Stimulated activated CD4-positive, alpha-beta T cell treated with anti-CD3 and anti-CD28 coated beads, Interleukin-1b, Interleukin-23, amount 100 ng/mL, for 4 hours (primary cell): ENCODE measurements around the gene SASH1.

Experiments used
- DNase-seq, 2 donors: peaks; one replicate each; pipeline ENCODE4 v3.0.0-alpha.2; 2020; ENCODE audit warnings: low read depth in 2 of 2

The SASH1 gene

GRCh38 chr6:148404456-148405054, 61.9 kb downstream of the SASH1 start:
- DNase-seq: no peak

GRCh38 chr6:148405894-148406293, 63.3 kb downstream of the SASH1 start:
- no peak for DNase-seq

- no peak for DNase-seq
Measured at GRCh38 chr6:148406579-148407371, 64.1 kb downstream of the SASH1 start.

GRCh38 chr6:148407372-148407771, 64.7 kb downstream of the SASH1 start:
- no peak for DNase-seq

GRCh38 chr6:148413321-148414091, 70.9 kb downstream of the SASH1 start:
- DNase-seq: no peak

GRCh38 chr6:148414092-148414489, 71.5 kb downstream of the SASH1 start:
- no peak for DNase-seq

- DNase-seq: no peak
Measured at GRCh38 chr6:148414836-148415235, 72.2 kb downstream of the SASH1 start.

- no peak for DNase-seq
Measured at GRCh38 chr6:148415511-148416260, 73.0 kb downstream of the SASH1 start.

GRCh38 chr6:148416330-148416965, 73.8 kb downstream of the SASH1 start:
- no peak for DNase-seq

GRCh38 chr6:148417045-148417444, 74.4 kb downstream of the SASH1 start:
- no peak for DNase-seq

GRCh38 chr6:148419430-148419829, 76.8 kb downstream of the SASH1 start:
- DNase-seq: no peak

GRCh38 chr6:148422085-148422484, 79.4 kb downstream of the SASH1 start:
- DNase-seq: no peak

- DNase-seq: no peak
Measured at GRCh38 chr6:148423133-148423532, 80.5 kb downstream of the SASH1 start.

GRCh38 chr6:148423601-148424270, 81.1 kb downstream of the SASH1 start:
- DNase-seq: no peak

- DNase-seq: no peak
Measured at GRCh38 chr6:148425443-148425842, 82.8 kb downstream of the SASH1 start.

- no peak for DNase-seq
Measured at GRCh38 chr6:148426317-148426977, 83.8 kb downstream of the SASH1 start.

GRCh38 chr6:148427333-148427732, 84.7 kb downstream of the SASH1 start:
- no peak for DNase-seq

- no peak for DNase-seq
Measured at GRCh38 chr6:148429423-148429822, 86.8 kb downstream of the SASH1 start.

- no peak for DNase-seq
Measured at GRCh38 chr6:148430897-148431296, 88.3 kb downstream of the SASH1 start.

- no peak for DNase-seq
Measured at GRCh38 chr6:148431413-148431812, 88.8 kb downstream of the SASH1 start.
